ENCODE measurements around the gene NTM.
A peak's percentile ranks its signal among the peaks of the same experiment; 100 is the strongest.

Gene NTM

DNA sequence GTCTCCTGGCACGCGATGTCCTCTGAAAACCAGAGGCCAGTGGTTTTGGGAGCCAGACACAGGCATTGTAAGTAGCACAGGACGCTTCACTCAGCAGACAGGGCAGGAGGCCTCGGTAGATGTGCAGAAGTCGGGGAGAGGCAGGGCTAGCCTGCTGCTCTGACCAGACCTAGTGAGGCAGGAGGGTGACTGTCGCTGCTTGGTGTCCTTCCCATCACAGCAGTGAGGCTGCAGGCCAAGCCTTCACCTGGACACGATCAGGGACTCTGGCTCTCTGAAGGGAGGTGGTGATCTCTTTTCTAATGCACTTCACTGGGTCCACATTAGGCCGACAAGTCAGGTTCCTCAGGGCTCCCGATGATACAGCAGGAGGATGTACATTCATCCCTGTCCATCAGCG, 583.7 kb downstream of the NTM start:
- peaks cover 0 to 2% of the 10 kb centered on the region in 2 donors for H3K4me1 ChIP-seq (ENCODE audit: control insufficient read depth in 2 of 2, insufficient read depth in 1 of 2, low read depth in 1 of 2, low read length in 2 of 2)
- peak overlapping the region; percentile 29 for H2AK5ac ChIP-seq (ENCODE audit: low read depth, low read length)
- peak overlapping the region; percentile 44 for H3K18ac ChIP-seq (ENCODE audit: low read length)
- no peaks in the 10 kb centered on the region for H3K79me1 ChIP-seq (ENCODE audit: low read depth, low read length)
- no peak overlapping the region for H3K27ac ChIP-seq (replicated peaks; ENCODE audit: low read length)
- H3K36me3 ChIP-seq (replicated peaks in 1 of 2; ENCODE audit: control insufficient read depth in 2 of 2, insufficient read depth in 2 of 2, low read length in 2 of 2) = no peaks in the 10 kb centered on the region
- no peak overlapping the region for H2AFZ ChIP-seq (ENCODE audit: low read length)
- no CpG with 5 or more reads among the region's 10 CpGs for WGBS, 2 donors (ENCODE audit: extremely low coverage in 2 of 2, insufficient read length in 2 of 2, insufficient replicate concordance in 1 of 2)
- no peaks in the 10 kb centered on the region for H3K9me3 ChIP-seq (replicated peaks in 1 of 2; ENCODE audit: control insufficient read depth in 2 of 2, insufficient read depth in 1 of 2, low read depth in 1 of 2, low read length in 2 of 2)
- H3K4me2 ChIP-seq (ENCODE audit: insufficient read depth, low read length, poor library complexity, severe bottlenecking) = no peak overlapping the region
- no peaks in the 10 kb centered on the region for H3K27me3 ChIP-seq (ENCODE audit: control insufficient read depth in 3 of 3, insufficient read depth in 3 of 3, low read depth in 1 of 3, low read length in 3 of 3)
- no peak overlapping the region for H2BK12ac ChIP-seq (ENCODE audit: low read length)
- DNase-seq (ENCODE audit: low spot score) = no peak
- H3K4ac ChIP-seq (ENCODE audit: low read length) = no peak overlapping the region
- no peak overlapping the region for H4K8ac ChIP-seq (ENCODE audit: low read depth, low read length)
- no peak overlapping the region for H2BK15ac ChIP-seq (ENCODE audit: low read length)
- H3K4me3 ChIP-seq (ENCODE audit: low read length in 2 of 2) = no peak overlapping the region
- no peak overlapping the region for H3K14ac ChIP-seq (ENCODE audit: low read length)
- no peak overlapping the region for H2BK5ac ChIP-seq (ENCODE audit: low read length)
- no peak overlapping the region for H3K23ac ChIP-seq (ENCODE audit: low read depth, low read length, poor library complexity)
- no peak overlapping the region for H3K9ac ChIP-seq (ENCODE audit: low read depth, low read length, poor library complexity)
- H4K91ac ChIP-seq (ENCODE audit: low read depth, low read length, poor library complexity) = no peak overlapping the region
- no peak overlapping the region for H2BK120ac ChIP-seq (ENCODE audit: low read depth, low read length)

DNA sequence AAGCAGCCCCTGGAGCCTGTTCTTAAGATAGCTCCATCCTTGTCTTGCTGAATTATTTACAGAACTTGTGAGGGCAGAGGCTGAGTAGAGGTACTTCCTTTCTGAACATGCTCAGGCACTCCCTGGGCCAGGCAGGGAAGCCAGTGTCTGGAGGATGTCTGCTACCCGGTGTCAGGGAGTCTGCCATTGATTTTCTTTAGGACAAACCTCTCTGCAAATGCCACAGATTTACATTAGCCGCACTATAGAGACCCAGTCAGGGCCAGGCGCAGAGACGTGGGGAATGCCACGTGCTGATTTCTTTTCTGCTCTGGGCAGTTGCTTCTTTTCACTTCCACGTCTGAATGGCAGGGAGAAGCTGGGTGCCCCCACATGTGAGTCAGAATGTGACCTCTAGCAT, 585.5 kb downstream of the NTM start:
- no peak overlapping the region for H4K8ac ChIP-seq (ENCODE audit: low read depth, low read length)
- H3K18ac ChIP-seq (ENCODE audit: low read length) = no peak overlapping the region
- H2BK12ac ChIP-seq (ENCODE audit: low read length) = no peak overlapping the region
- no peaks in the 10 kb centered on the region for H3K36me3 ChIP-seq (replicated peaks in 1 of 2; ENCODE audit: control insufficient read depth in 2 of 2, insufficient read depth in 2 of 2, low read length in 2 of 2)
- peaks cover 0 to 2% of the 10 kb centered on the region in 2 donors for H3K4me1 ChIP-seq (ENCODE audit: control insufficient read depth in 2 of 2, insufficient read depth in 1 of 2, low read depth in 1 of 2, low read length in 2 of 2)
- no peaks in the 10 kb centered on the region for H3K9me3 ChIP-seq (replicated peaks in 1 of 2; ENCODE audit: control insufficient read depth in 2 of 2, insufficient read depth in 1 of 2, low read depth in 1 of 2, low read length in 2 of 2)
- no peak overlapping the region for H3K14ac ChIP-seq (ENCODE audit: low read length)
- H3K27ac ChIP-seq (replicated peaks; ENCODE audit: low read length) = no peak overlapping the region
- no peak overlapping the region for H2AK5ac ChIP-seq (ENCODE audit: low read depth, low read length)
- no peak overlapping the region for H4K91ac ChIP-seq (ENCODE audit: low read depth, low read length, poor library complexity)
- no peak overlapping the region for H2BK120ac ChIP-seq (ENCODE audit: low read depth, low read length)
- H3K27me3 ChIP-seq (ENCODE audit: control insufficient read depth in 3 of 3, insufficient read depth in 3 of 3, low read depth in 1 of 3, low read length in 3 of 3) = no peaks in the 10 kb centered on the region
- H3K4ac ChIP-seq (ENCODE audit: low read length) = no peak overlapping the region
- H3K79me1 ChIP-seq (ENCODE audit: low read depth, low read length) = no peaks in the 10 kb centered on the region
- H2BK15ac ChIP-seq (ENCODE audit: low read length) = no peak overlapping the region
- no peak overlapping the region for H2BK5ac ChIP-seq (ENCODE audit: low read length)
- no peak overlapping the region for H3K23ac ChIP-seq (ENCODE audit: low read depth, low read length, poor library complexity)
- H3K9ac ChIP-seq (ENCODE audit: low read depth, low read length, poor library complexity) = no peak overlapping the region
- no peak overlapping the region for H3K4me2 ChIP-seq (ENCODE audit: insufficient read depth, low read length, poor library complexity, severe bottlenecking)
- H3K4me3 ChIP-seq (ENCODE audit: low read length in 2 of 2) = no peak overlapping the region
- DNase-seq (ENCODE audit: low spot score) = no peak
- no peak overlapping the region for H2AFZ ChIP-seq (ENCODE audit: low read length)
- WGBS, 2 donors (ENCODE audit: extremely low coverage in 2 of 2, insufficient read length in 2 of 2, insufficient replicate concordance in 1 of 2) = no CpG with 5 or more reads among the region's 6 CpGs

DNA sequence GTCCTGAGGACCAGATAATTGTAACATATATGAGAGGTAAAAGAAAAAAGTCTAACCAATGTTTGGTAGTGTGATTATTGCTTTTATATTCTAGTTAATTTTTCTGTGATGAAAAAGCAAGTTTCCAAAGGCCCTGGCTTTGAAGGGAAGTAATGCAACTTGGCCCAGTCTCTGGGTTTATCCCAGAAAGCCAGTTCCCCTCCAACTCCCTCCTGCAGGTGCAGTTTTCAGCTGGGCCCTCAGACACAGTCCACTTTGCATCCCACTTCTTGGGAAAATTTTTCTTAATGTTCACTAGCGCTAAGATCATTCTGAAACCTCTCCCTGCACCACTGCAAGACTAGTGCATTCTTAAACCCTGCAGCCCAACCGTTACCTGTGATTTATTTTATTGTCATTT, 586.8 kb downstream of the NTM start:
- no peak overlapping the region for H2AFZ ChIP-seq (ENCODE audit: low read length)
- no peaks in the 10 kb centered on the region for H3K79me1 ChIP-seq (ENCODE audit: low read depth, low read length)
- no peak overlapping the region for H3K9ac ChIP-seq (ENCODE audit: low read depth, low read length, poor library complexity)
- no peaks in the 10 kb centered on the region for H3K9me3 ChIP-seq (replicated peaks in 1 of 2; ENCODE audit: control insufficient read depth in 2 of 2, insufficient read depth in 1 of 2, low read depth in 1 of 2, low read length in 2 of 2)
- no peak overlapping the region for H3K23ac ChIP-seq (ENCODE audit: low read depth, low read length, poor library complexity)
- no peak overlapping the region for H2AK5ac ChIP-seq (ENCODE audit: low read depth, low read length)
- no peak overlapping the region for H2BK15ac ChIP-seq (ENCODE audit: low read length)
- H3K27me3 ChIP-seq (ENCODE audit: control insufficient read depth in 3 of 3, insufficient read depth in 3 of 3, low read depth in 1 of 3, low read length in 3 of 3) = no peaks in the 10 kb centered on the region
- H3K4me3 ChIP-seq (ENCODE audit: low read length in 2 of 2) = no peak overlapping the region
- no peak overlapping the region for H4K91ac ChIP-seq (ENCODE audit: low read depth, low read length, poor library complexity)
- H2BK120ac ChIP-seq (ENCODE audit: low read depth, low read length) = no peak overlapping the region
- no peak overlapping the region for H2BK12ac ChIP-seq (ENCODE audit: low read length)
- no peak overlapping the region for H3K27ac ChIP-seq (replicated peaks; ENCODE audit: low read length)
- peaks cover 0 to 2% of the 10 kb centered on the region in 2 donors for H3K4me1 ChIP-seq (ENCODE audit: control insufficient read depth in 2 of 2, insufficient read depth in 1 of 2, low read depth in 1 of 2, low read length in 2 of 2)
- no peak overlapping the region for H2BK5ac ChIP-seq (ENCODE audit: low read length)
- no peak overlapping the region for H3K14ac ChIP-seq (ENCODE audit: low read length)
- H3K4me2 ChIP-seq (ENCODE audit: insufficient read depth, low read length, poor library complexity, severe bottlenecking) = no peak overlapping the region
- DNase-seq (ENCODE audit: low spot score) = no peak
- no peak overlapping the region for H4K8ac ChIP-seq (ENCODE audit: low read depth, low read length)
- no peak overlapping the region for H3K18ac ChIP-seq (ENCODE audit: low read length)
- H3K4ac ChIP-seq (ENCODE audit: low read length) = no peak overlapping the region
- H3K36me3 ChIP-seq (replicated peaks in 1 of 2; ENCODE audit: control insufficient read depth in 2 of 2, insufficient read depth in 2 of 2, low read length in 2 of 2) = no peaks in the 10 kb centered on the region
- WGBS, 2 donors (ENCODE audit: extremely low coverage in 2 of 2, insufficient read length in 2 of 2, insufficient replicate concordance in 1 of 2) = no CpG with 5 or more reads among the region's 2 CpGs

DNA sequence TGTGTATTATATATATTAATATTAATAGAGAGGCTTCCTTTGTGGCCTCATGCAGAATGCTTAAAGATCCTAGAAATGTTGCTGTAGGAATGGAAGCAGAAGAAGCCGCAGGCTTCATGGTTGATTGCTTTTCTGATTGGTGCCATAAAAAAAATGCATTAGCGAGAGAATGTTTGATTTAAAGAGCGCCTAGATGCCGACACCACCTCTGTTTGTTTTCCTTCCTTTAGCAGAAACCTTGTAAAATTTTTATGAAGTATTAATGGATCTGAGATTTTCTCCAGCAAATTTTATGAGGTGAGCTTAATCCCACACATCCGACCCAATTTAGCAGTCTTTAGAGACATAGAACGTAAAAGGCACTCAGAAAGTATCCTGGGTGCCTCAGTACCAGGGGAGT, 587.5 kb downstream of the NTM start:
- DNase-seq (ENCODE audit: low spot score) = no peak
- H3K9me3 ChIP-seq (replicated peaks in 1 of 2; ENCODE audit: control insufficient read depth in 2 of 2, insufficient read depth in 1 of 2, low read depth in 1 of 2, low read length in 2 of 2) = no peaks in the 10 kb centered on the region
- no peak overlapping the region for H3K4me3 ChIP-seq (ENCODE audit: low read length in 2 of 2)
- H3K36me3 ChIP-seq (replicated peaks in 1 of 2; ENCODE audit: control insufficient read depth in 2 of 2, insufficient read depth in 2 of 2, low read length in 2 of 2) = no peaks in the 10 kb centered on the region
- H2BK15ac ChIP-seq (ENCODE audit: low read length) = no peak overlapping the region
- no peak overlapping the region for H2BK12ac ChIP-seq (ENCODE audit: low read length)
- H2AK5ac ChIP-seq (ENCODE audit: low read depth, low read length) = no peak overlapping the region
- no peak overlapping the region for H3K14ac ChIP-seq (ENCODE audit: low read length)
- no peak overlapping the region for H4K91ac ChIP-seq (ENCODE audit: low read depth, low read length, poor library complexity)
- H2BK120ac ChIP-seq (ENCODE audit: low read depth, low read length) = no peak overlapping the region
- H2BK5ac ChIP-seq (ENCODE audit: low read length) = no peak overlapping the region
- peaks cover 0 to 2% of the 10 kb centered on the region in 2 donors for H3K4me1 ChIP-seq (ENCODE audit: control insufficient read depth in 2 of 2, insufficient read depth in 1 of 2, low read depth in 1 of 2, low read length in 2 of 2)
- WGBS, 2 donors (ENCODE audit: extremely low coverage in 2 of 2, insufficient read length in 2 of 2, insufficient replicate concordance in 1 of 2) = no CpG with 5 or more reads among the region's 6 CpGs
- no peak overlapping the region for H2AFZ ChIP-seq (ENCODE audit: low read length)
- H3K9ac ChIP-seq (ENCODE audit: low read depth, low read length, poor library complexity) = no peak overlapping the region
- H3K18ac ChIP-seq (ENCODE audit: low read length) = no peak overlapping the region
- H4K8ac ChIP-seq (ENCODE audit: low read depth, low read length) = no peak overlapping the region
- H3K4ac ChIP-seq (ENCODE audit: low read length) = no peak overlapping the region
- H3K4me2 ChIP-seq (ENCODE audit: insufficient read depth, low read length, poor library complexity, severe bottlenecking) = no peak overlapping the region
- H3K79me1 ChIP-seq (ENCODE audit: low read depth, low read length) = no peaks in the 10 kb centered on the region
- H3K23ac ChIP-seq (ENCODE audit: low read depth, low read length, poor library complexity) = no peak overlapping the region
- H3K27ac ChIP-seq (replicated peaks; ENCODE audit: low read length) = no peak overlapping the region
- no peaks in the 10 kb centered on the region for H3K27me3 ChIP-seq (ENCODE audit: control insufficient read depth in 3 of 3, insufficient read depth in 3 of 3, low read depth in 1 of 3, low read length in 3 of 3)

Data from neuronal stem cell (in vitro differentiated cells).